HepG2 (cell line): ENCODE measurements around the gene TMCC1. TPM values are rescaled to one million over a fixed set of nuclear protein-coding genes. Genes with fewer than 3 reads are reported as not detected.

Source experiments
- DMAP1 ChIP-seq: IDR thresholded peaks from 2 replicates; pipeline ENCODE4 v1.6.1; 2016
- GATAD1 ChIP-seq: IDR thresholded peaks from 2 replicates; pipeline ENCODE4 v1.6.1; 2016; ENCODE audit warnings: missing genetic modification reagents, missing compliant biosample characterization
- RAD51 ChIP-seq: fragments of 450-650 bp; IDR thresholded peaks from 2 replicates; pipeline ENCODE4 v1.6.1; 2016; ENCODE audit warnings: borderline replicate concordance
- TEAD2 ChIP-seq: sonication (generic); formaldehyde crosslinking; IDR thresholded peaks from 2 replicates; pipeline ENCODE4 v1.9.0; 2021; ENCODE audit warnings: missing genetic modification reagents
- TMF1 ChIP-seq: sonication (generic); formaldehyde crosslinking; IDR thresholded peaks from 2 replicates; pipeline ENCODE4 v1.8.1; 2022; ENCODE audit warnings: low read depth, missing genetic modification reagents
- U2AF2 ChIP-seq: fragments of 200-400 bp; formaldehyde crosslinking; IDR thresholded peaks from 2 replicates; pipeline ENCODE4 v1.6.1; 2017; ENCODE audit warnings: low read depth, mild to moderate bottlenecking, low read length
- YY1 ChIP-seq: IDR thresholded peaks from 2 replicates; pipeline ENCODE4 v1.6.1; 2011; ENCODE audit warnings: low read length, low read depth, moderate library complexity, mild to moderate bottlenecking; ENCODE audit not compliant: insufficient read depth, insufficient replicate concordance
- ZNF225 ChIP-seq: sonication (generic); formaldehyde crosslinking; IDR thresholded peaks from 2 replicates; pipeline ENCODE4 v1.4.0; 2020; ENCODE audit warnings: mild to moderate bottlenecking, missing genetic modification reagents
- ZNF569 ChIP-seq: sonication (generic); formaldehyde crosslinking; IDR thresholded peaks from 2 replicates; pipeline ENCODE4 v1.5.0; 2020; ENCODE audit warnings: mild to moderate bottlenecking, missing genetic modification reagents, moderate library complexity, borderline replicate concordance
- polyA plus RNA-seq, 8 experiments: library from polyadenylated mRNA; depleted of rRNA in 3 of 8; stranded (reverse) in 7 of 8; unstranded in 1 of 8; fragments of >200 nt; fragmentation: Illumina TruSeq in 4 of 8; extraction: Trizol in 4 of 8; gene quantifications; 2 replicates each; pipeline versions ENCODE4 v1.2.1 to v1.2.3, GENCODE V29; 2011 to 2016; ENCODE audit warnings: low read depth in 4 of 8, missing spikeins in 1 of 8, mixed read lengths in 1 of 8; ENCODE audit not compliant: insufficient read depth in 1 of 8
- total RNA-seq, 5 experiments: library from RNA; depleted of rRNA; stranded (reverse); fragments of >200 nt; fragmentation: Illumina TruSeq; extraction: Trizol; gene quantifications; 2 replicates each; pipeline ENCODE4 v1.2.3, GENCODE V29; 2016; ENCODE audit warnings: low read depth in 1 of 5
- TF ChIP-seq, protein P1 (sequence below): conservative IDR thresholded peaks from 2 replicates; pipeline ENCODE4 v1.6.1; 2018; ENCODE audit warnings: missing genetic modification reagents
- TF ChIP-seq, protein P2 (sequence below): sonication (generic); formaldehyde crosslinking; IDR thresholded peaks from 2 replicates; pipeline ENCODE4 v1.5.0; 2020; ENCODE audit warnings: mild to moderate bottlenecking, missing genetic modification reagents, borderline replicate concordance
- TF ChIP-seq, protein P3 (sequence below): sonication (generic); formaldehyde crosslinking; IDR thresholded peaks from 2 replicates; pipeline ENCODE4 v1.4.0; 2020; ENCODE audit warnings: missing genetic modification reagents, borderline replicate concordance

The TMCC1 gene
- total and polyA plus RNA-seq, 2 of the 13 experiments (the other 11 are each of a cell fraction or from before 2014, with no cell fraction given): 12.1 to 264 TPM

DNA sequence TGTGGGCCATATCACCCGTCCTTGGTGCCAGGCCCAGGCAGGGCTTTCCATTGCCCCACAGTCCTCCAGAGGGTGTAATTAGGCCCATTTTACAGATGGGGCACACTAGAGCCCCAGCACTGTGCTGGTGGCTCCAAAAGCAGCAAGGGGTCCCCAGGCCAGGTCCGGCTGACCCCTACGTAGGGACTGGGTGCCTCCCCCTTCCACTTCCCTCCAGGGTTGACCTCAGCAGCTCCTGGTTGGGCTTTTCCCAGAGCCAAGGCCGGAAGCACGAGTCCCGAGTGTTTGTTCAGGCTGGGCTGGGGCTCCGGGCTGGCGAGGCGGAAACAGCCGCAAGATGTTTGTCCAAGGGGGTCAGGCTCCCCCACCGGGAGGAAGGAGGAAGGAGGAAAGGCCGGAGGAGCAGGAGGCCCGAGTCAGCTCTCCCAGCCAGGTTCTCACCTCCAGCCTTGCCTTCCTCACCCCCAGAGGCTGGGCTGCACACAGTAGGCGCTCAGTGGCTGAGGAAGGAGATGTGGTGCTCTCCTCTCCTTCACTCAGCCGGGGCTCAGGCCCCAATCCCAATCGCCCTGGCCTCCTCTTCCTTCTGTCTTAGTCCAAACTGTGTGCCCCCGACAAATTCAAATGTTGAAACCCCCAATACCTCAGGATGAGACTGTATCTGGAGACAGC is 269.9 kb downstream of the TMCC1 start (continued):
- TF ChIP-seq, protein P1, sequence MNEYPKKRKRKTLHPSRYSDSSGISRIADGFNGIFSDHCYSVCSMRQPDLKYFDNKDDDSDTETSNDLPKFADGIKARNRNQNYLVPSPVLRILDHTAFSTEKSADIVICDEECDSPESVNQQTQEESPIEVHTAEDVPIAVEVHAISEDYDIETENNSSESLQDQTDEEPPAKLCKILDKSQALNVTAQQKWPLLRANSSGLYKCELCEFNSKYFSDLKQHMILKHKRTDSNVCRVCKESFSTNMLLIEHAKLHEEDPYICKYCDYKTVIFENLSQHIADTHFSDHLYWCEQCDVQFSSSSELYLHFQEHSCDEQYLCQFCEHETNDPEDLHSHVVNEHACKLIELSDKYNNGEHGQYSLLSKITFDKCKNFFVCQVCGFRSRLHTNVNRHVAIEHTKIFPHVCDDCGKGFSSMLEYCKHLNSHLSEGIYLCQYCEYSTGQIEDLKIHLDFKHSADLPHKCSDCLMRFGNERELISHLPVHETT: no peak
- TF ChIP-seq RAD51: no peak
- TF ChIP-seq, protein P2, sequence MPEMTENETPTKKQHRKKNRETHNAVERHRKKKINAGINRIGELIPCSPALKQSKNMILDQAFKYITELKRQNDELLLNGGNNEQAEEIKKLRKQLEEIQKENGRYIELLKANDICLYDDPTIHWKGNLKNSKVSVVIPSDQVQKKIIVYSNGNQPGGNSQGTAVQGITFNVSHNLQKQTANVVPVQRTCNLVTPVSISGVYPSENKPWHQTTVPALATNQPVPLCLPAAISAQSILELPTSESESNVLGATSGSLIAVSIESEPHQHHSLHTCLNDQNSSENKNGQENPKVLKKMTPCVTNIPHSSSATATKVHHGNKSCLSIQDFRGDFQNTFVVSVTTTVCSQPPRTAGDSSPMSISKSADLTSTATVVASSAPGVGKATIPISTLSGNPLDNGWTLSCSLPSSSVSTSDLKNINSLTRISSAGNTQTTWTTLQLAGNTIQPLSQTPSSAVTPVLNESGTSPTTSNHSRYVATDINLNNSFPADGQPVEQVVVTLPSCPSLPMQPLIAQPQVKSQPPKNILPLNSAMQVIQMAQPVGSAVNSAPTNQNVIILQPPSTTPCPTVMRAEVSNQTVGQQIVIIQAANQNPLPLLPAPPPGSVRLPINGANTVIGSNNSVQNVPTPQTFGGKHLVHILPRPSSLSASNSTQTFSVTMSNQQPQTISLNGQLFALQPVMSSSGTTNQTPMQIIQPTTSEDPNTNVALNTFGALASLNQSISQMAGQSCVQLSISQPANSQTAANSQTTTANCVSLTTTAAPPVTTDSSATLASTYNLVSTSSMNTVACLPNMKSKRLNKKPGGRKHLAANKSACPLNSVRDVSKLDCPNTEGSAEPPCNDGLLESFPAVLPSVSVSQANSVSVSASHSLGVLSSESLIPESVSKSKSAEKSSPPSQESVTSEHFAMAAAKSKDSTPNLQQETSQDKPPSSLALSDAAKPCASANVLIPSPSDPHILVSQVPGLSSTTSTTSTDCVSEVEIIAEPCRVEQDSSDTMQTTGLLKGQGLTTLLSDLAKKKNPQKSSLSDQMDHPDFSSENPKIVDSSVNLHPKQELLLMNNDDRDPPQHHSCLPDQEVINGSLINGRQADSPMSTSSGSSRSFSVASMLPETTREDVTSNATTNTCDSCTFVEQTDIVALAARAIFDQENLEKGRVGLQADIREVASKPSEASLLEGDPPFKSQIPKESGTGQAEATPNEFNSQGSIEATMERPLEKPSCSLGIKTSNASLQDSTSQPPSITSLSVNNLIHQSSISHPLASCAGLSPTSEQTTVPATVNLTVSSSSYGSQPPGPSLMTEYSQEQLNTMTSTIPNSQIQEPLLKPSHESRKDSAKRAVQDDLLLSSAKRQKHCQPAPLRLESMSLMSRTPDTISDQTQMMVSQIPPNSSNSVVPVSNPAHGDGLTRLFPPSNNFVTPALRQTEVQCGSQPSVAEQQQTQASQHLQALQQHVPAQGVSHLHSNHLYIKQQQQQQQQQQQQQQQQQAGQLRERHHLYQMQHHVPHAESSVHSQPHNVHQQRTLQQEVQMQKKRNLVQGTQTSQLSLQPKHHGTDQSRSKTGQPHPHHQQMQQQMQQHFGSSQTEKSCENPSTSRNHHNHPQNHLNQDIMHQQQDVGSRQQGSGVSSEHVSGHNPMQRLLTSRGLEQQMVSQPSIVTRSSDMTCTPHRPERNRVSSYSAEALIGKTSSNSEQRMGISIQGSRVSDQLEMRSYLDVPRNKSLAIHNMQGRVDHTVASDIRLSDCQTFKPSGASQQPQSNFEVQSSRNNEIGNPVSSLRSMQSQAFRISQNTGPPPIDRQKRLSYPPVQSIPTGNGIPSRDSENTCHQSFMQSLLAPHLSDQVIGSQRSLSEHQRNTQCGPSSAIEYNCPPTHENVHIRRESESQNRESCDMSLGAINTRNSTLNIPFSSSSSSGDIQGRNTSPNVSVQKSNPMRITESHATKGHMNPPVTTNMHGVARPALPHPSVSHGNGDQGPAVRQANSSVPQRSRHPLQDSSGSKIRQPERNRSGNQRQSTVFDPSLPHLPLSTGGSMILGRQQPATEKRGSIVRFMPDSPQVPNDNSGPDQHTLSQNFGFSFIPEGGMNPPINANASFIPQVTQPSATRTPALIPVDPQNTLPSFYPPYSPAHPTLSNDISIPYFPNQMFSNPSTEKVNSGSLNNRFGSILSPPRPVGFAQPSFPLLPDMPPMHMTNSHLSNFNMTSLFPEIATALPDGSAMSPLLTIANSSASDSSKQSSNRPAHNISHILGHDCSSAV (CRISPR knock-in tag): no peak
- TF ChIP-seq ZNF225 (CRISPR knock-in tag): no peak
- no peak for TF ChIP-seq YY1
- TF ChIP-seq TEAD2 (CRISPR knock-in tag): no peak
- TF ChIP-seq DMAP1 (CRISPR knock-in tag): no peak
- TF ChIP-seq, protein P3, sequence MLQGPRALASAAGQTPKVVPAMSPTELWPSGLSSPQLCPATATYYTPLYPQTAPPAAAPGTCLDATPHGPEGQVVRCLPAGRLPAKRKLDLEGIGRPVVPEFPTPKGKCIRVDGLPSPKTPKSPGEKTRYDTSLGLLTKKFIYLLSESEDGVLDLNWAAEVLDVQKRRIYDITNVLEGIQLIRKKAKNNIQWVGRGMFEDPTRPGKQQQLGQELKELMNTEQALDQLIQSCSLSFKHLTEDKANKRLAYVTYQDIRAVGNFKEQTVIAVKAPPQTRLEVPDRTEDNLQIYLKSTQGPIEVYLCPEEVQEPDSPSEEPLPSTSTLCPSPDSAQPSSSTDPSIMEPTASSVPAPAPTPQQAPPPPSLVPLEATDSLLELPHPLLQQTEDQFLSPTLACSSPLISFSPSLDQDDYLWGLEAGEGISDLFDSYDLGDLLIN (CRISPR knock-in tag): no peak
- TF ChIP-seq U2AF2: no peak
- no peak for TF ChIP-seq ZNF569 (CRISPR knock-in tag)
- no peak for TF ChIP-seq GATAD1 (CRISPR knock-in tag)
- no peak for TF ChIP-seq TMF1 (CRISPR knock-in tag)
